IMR-90 (cell line): ENCODE data around the gene NEDD4L. TPM values are rescaled to one million over a fixed set of nuclear protein-coding genes. Genes with fewer than 3 reads are reported as not detected.

Experiments
- ATAC-seq: fragments of 200-7000 bp; cut with Tn5 transposase; 2 replicates; pipeline ENCODE4 v1.9.1; 2020; ENCODE audit warnings: low read depth, mild to moderate bottlenecking, moderate library complexity
- BruUV-seq: library from RNA; stranded (reverse); fragments of 400-500 nt; replicated peaks from 2 replicates; lab custom pipeline; 2021; lab: Mats Ljungman, UMichigan
- CTCF ChIA-PET: fragments of 300-600 bp; formaldehyde crosslinking; extraction: SDS; loops from one replicate; lab custom pipeline; 2021; ENCODE audit warnings: antibody characterized with exemption; lab: Yijun Ruan, JAX
- POLR2A ChIA-PET: fragments of 300-600 bp; sonication (Branson Sonifier 250); formaldehyde crosslinking; loops from one replicate; lab custom pipeline; 2022; ENCODE audit warnings: antibody characterized with exemption; ENCODE audit not compliant: unreplicated experiment; lab: Charles Lee
- DNase-seq: peaks from one replicate; pipeline ENCODE4 v3.0.0; 2013
- H2AFZ ChIP-seq: replicated peaks from 2 replicates; pipeline ENCODE3; 2013; ENCODE audit warnings: low read length, mild to moderate bottlenecking; ENCODE audit not compliant: poor library complexity
- H2AK5ac ChIP-seq: 2 replicates; pipeline ENCODE4 v1.6.1; 2013; ENCODE audit warnings: low read depth, low read length, inconsistent platforms
- H2AK9ac ChIP-seq: replicated peaks from 2 replicates; pipeline ENCODE3; 2013; ENCODE audit warnings: mild to moderate bottlenecking, low read depth, low read length, moderate library complexity; ENCODE audit not compliant: poor library complexity
- H2BK120ac ChIP-seq: 2 replicates; pipeline ENCODE4 v1.6.1; 2013; ENCODE audit warnings: low read depth, low read length, inconsistent platforms
- H2BK15ac ChIP-seq: 3 replicates; pipeline ENCODE4 v1.6.1; 2013; ENCODE audit warnings: low read depth, low read length, inconsistent platforms
- H2BK20ac ChIP-seq: 2 replicates; pipeline ENCODE4 v1.6.1; 2013; ENCODE audit warnings: low read depth, mild to moderate bottlenecking, inconsistent platforms, low read length, moderate library complexity
- H2BK5ac ChIP-seq: 2 replicates; pipeline ENCODE4 v1.6.1; 2013; ENCODE audit warnings: mild to moderate bottlenecking, low read depth, low read length, inconsistent platforms; ENCODE audit not compliant: poor library complexity, severe bottlenecking
- H3K14ac ChIP-seq: replicated peaks from 2 replicates; pipeline ENCODE4 v1.6.1; 2013; ENCODE audit warnings: low read depth, low read length, inconsistent platforms
- H3K18ac ChIP-seq: 2 replicates; pipeline ENCODE4 v1.6.1; 2013; ENCODE audit warnings: low read depth, low read length, control low read depth
- H3K23ac ChIP-seq: 2 replicates; pipeline ENCODE4 v1.6.1; 2013; ENCODE audit warnings: low read depth, low read length, inconsistent platforms
- H3K27ac ChIP-seq: 2 replicates; pipeline ENCODE4 v1.5.1; 2013; ENCODE audit warnings: mild to moderate bottlenecking, control low read depth, low read length; ENCODE audit not compliant: insufficient read depth
- H3K27me3 ChIP-seq: 2 replicates; pipeline ENCODE4 v1.6.1; 2013; ENCODE audit warnings: low read length; ENCODE audit not compliant: control insufficient read depth, insufficient read depth
- H3K36me3 ChIP-seq: 2 replicates; pipeline ENCODE4 v1.6.1; 2013; ENCODE audit warnings: low read length, mixed read lengths; ENCODE audit not compliant: control insufficient read depth, insufficient read depth
- H3K4ac ChIP-seq: 2 replicates; pipeline ENCODE4 v1.6.1; 2013; ENCODE audit warnings: low read depth, low read length, inconsistent platforms
- H3K4me1 ChIP-seq: 2 replicates; pipeline ENCODE4 v1.6.1; 2013; ENCODE audit warnings: low read length, mixed read lengths; ENCODE audit not compliant: control insufficient read depth, insufficient read depth
- H3K4me2 ChIP-seq: 2 replicates; pipeline ENCODE4 v1.6.1; 2013; ENCODE audit warnings: low read depth, mild to moderate bottlenecking, control low read depth, low read length, moderate library complexity
- H3K4me3 ChIP-seq: 2 replicates; pipeline ENCODE4 v1.5.1; 2013; ENCODE audit warnings: low read depth, mild to moderate bottlenecking, control low read depth, low read length, moderate library complexity; ENCODE audit not compliant: insufficient read depth
- H3K56ac ChIP-seq: 2 replicates; pipeline ENCODE4 v1.6.1; 2013; ENCODE audit warnings: low read length, inconsistent platforms; ENCODE audit not compliant: insufficient read depth; ENCODE audit errors: extremely low read depth
- H3K79me1 ChIP-seq, 2 experiments: 2 replicates each; pipeline ENCODE4 v1.6.1; 2013; ENCODE audit warnings: low read length in 2 of 2, inconsistent platforms in 1 of 2, low read depth in 1 of 2
- H3K9ac ChIP-seq: 2 replicates; pipeline ENCODE4 v1.6.1; 2013; ENCODE audit warnings: low read depth, low read length, control low read depth
- H3K9me1 ChIP-seq: 2 replicates; pipeline ENCODE4 v1.6.1; 2013; ENCODE audit warnings: low read length, inconsistent platforms; ENCODE audit not compliant: insufficient read depth
- H3K9me3 ChIP-seq: 2 replicates; pipeline ENCODE4 v1.6.1; 2013; ENCODE audit warnings: low read length; ENCODE audit not compliant: control insufficient read depth, insufficient read depth
- H4K20me1 ChIP-seq: 2 replicates; pipeline ENCODE4 v1.6.1; 2013; ENCODE audit warnings: low read length, inconsistent platforms; ENCODE audit not compliant: insufficient read depth
- H4K5ac ChIP-seq: 2 replicates; pipeline ENCODE4 v1.6.1; 2013; ENCODE audit warnings: mild to moderate bottlenecking, low read depth, low read length, control low read depth
- H4K8ac ChIP-seq, 2 experiments: 2 replicates each; pipeline ENCODE4 v1.6.1; 2013; ENCODE audit warnings: low read depth in 2 of 2, low read length in 2 of 2, control low read depth in 1 of 2, inconsistent platforms in 1 of 2
- H4K91ac ChIP-seq: 2 replicates; pipeline ENCODE4 v1.6.1; 2013; ENCODE audit warnings: low read depth, low read length, inconsistent platforms; ENCODE audit not compliant: insufficient read depth
- BHLHE40 ChIP-seq: fragments of 150-350 bp; IDR thresholded peaks from 2 replicates; pipeline ENCODE4 v1.6.1; 2016; ENCODE audit warnings: mild to moderate bottlenecking, low read depth, low read length
- CEBPB ChIP-seq: IDR thresholded peaks from 2 replicates; pipeline ENCODE4 v1.6.1; 2012; ENCODE audit warnings: low read depth, low read length, improper control_type of control experiment
- CHD1 ChIP-seq: IDR thresholded peaks from 2 replicates; pipeline ENCODE4 v1.6.1; 2012; ENCODE audit warnings: low read depth, low read length, improper control_type of control experiment
- FOS ChIP-seq: fragments of 150-350 bp; IDR thresholded peaks from 2 replicates; pipeline ENCODE4 v1.6.1; 2016; ENCODE audit warnings: low read depth, low read length
- MAFK ChIP-seq: IDR thresholded peaks from 2 replicates; pipeline ENCODE4 v1.6.1; 2012; ENCODE audit warnings: low read depth, low read length, improper control_type of control experiment
- MXI1 ChIP-seq: IDR thresholded peaks from 2 replicates; pipeline ENCODE4 v1.6.1; 2012; ENCODE audit warnings: low read depth, mild to moderate bottlenecking, low read length, moderate library complexity, borderline replicate concordance
- NFE2L2 ChIP-seq: fragments of 150-350 bp; IDR thresholded peaks from 2 replicates; pipeline ENCODE4 v1.6.1; 2016; ENCODE audit warnings: low read depth, mild to moderate bottlenecking, low read length
- POLR2A ChIP-seq: IDR thresholded peaks from 2 replicates; pipeline ENCODE4 v1.6.1; 2012; ENCODE audit warnings: mild to moderate bottlenecking, low read depth, low read length
- RAD21 ChIP-seq: IDR thresholded peaks from 2 replicates; pipeline ENCODE4 v1.6.1; 2012; ENCODE audit warnings: low read length, improper control_type of control experiment
- RCOR1 ChIP-seq: IDR thresholded peaks from 2 replicates; pipeline ENCODE4 v1.6.1; 2012; ENCODE audit warnings: mild to moderate bottlenecking, low read length, improper control_type of control experiment; ENCODE audit not compliant: insufficient replicate concordance
- RFX5 ChIP-seq: IDR thresholded peaks from 2 replicates; pipeline ENCODE4 v1.8.0; 2012; ENCODE audit warnings: low read depth, mild to moderate bottlenecking, low read length, moderate library complexity
- SMC3 ChIP-seq: fragments of 150-350 bp; IDR thresholded peaks from 2 replicates; pipeline ENCODE4 v1.6.1; 2016; ENCODE audit warnings: low read depth, mild to moderate bottlenecking, antibody characterized with exemption, low read length, moderate library complexity
- USF2 ChIP-seq: fragments of 150-350 bp; IDR thresholded peaks from 2 replicates; pipeline ENCODE4 v1.6.1; 2017; ENCODE audit warnings: mild to moderate bottlenecking, antibody characterized with exemption, low read length, low read depth
- WGBS, 2 experiments: methylation state at CpG; one replicate each; pipeline versions ENCODE4 v1.1.5 to v1.1.7; 2013; ENCODE audit warnings: missing lambda C conversion rate in 2 of 2; ENCODE audit not compliant: insufficient read length in 1 of 2; ENCODE audit errors: extremely low coverage in 2 of 2; 5-methylcytosine and 5-hydroxymethylcytosine counted together
- dilution Hi-C: fragments of 300-500 bp; cut with HindIII; formaldehyde crosslinking; loops from one replicate; pipeline ENCODE4 v1.14.3; 2018; ENCODE audit warnings: low sequenced_read_pairs; ENCODE audit not compliant: unreplicated experiment
- in situ Hi-C: fragments of 300-500 bp; cut with MboI; formaldehyde crosslinking; loops from 3 replicates; pipeline ENCODE4 v1.14.3; 2019; ENCODE audit warnings: low sequenced_read_pairs, inconsistent platforms, mixed read lengths
- intact Hi-C: fragments of 100-400 bp; cut with micrococcal nuclease; formaldehyde crosslinking; loops from 2 replicates; pipeline ENCODE4 v1.10.0; 2022
- polyA plus RNA-seq, 3 experiments: library from polyadenylated mRNA; depleted of rRNA; stranded (reverse); fragments of >200 nt; gene quantifications; 2 replicates each; pipeline ENCODE4 v1.2.3, GENCODE V29; 2012; ENCODE audit warnings: low replicate concordance in 1 of 3
- total RNA-seq: library from RNA; depleted of rRNA; stranded (reverse); fragments of >200 nt; gene quantifications from 2 replicates; pipeline ENCODE4 v1.2.3, GENCODE V29; 2012
- TF ChIP-seq, protein P1 (sequence below): conservative IDR thresholded peaks from 2 replicates; pipeline ENCODE4 v1.5.1; 2012; ENCODE audit warnings: mild to moderate bottlenecking, low read depth, low read length, improper control_type of control experiment
- TF ChIP-seq, protein P2 (sequence below): fragments of 150-350 bp; IDR thresholded peaks from 2 replicates; pipeline ENCODE4 v1.6.1; 2016; ENCODE audit warnings: low read depth, mild to moderate bottlenecking, low read length, moderate library complexity, borderline replicate concordance

Gene NEDD4L
- total and polyA plus RNA-seq, 2 of the 4 experiments (the other 2 are of a cell fraction), result 10.0 to 10.9 TPM

DNA sequence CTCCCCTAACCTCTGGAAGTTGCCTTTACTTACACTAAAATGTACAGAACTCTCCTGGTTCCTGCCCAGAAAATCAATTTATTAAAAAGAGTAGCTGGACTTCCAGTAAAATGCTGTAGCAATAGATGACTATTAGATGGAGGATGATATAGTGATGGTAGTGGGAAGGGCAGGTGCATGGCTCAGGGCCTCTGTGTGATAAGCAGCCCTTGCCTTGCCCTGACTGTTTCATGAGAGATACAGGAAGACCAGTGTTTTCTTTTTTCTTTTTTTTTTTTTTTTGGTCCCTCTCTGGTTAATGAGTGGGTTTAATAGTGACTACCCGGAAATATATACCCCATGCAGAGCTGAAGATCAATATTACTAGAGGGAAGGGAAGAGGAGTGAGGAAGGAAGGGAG lies 48.7 kb upstream of the NEDD4L start:
- Histone ChIP-seq H3K4me1 (no peaks in the 10 kb centered on the region), H3K9me3 (no peaks in the 10 kb centered on the region), H2AFZ (no peak overlapping the region), H4K5ac (no peak overlapping the region), H3K14ac (no peak overlapping the region), H2AK5ac (no peak overlapping the region), H3K18ac (no peak overlapping the region), H2BK15ac (no peak overlapping the region), H3K23ac (no peak overlapping the region), H3K9me1 (no peaks in the 10 kb centered on the region), H2AK9ac (no peak overlapping the region), H2BK5ac (no peak overlapping the region), H3K27ac (no peak overlapping the region), H3K36me3 (no peaks in the 10 kb centered on the region), H3K4me3 (no peak overlapping the region), H3K4ac (no peak overlapping the region), H4K8ac (no peak overlapping the region), H3K9ac (no peak overlapping the region), H3K4me2 (no peak overlapping the region), H2BK20ac (no peak overlapping the region), H2BK120ac (no peak overlapping the region), H3K27me3 (peaks cover 2% of the 10 kb centered on the region; the same call in 1 of the 2 replicates), H4K20me1 (no peaks in the 10 kb centered on the region), H3K79me1 (no peaks in the 10 kb centered on the region), H4K91ac (no peak overlapping the region), H3K56ac (no peak overlapping the region)
- POLR2A ChIA-PET, result no interaction called here
- WGBS, 2 experiments, result no CpG with 5 or more reads among the region's 1 CpG
- in situ Hi-C loops (no loop called here), intact Hi-C loops (no loop called here), dilution Hi-C loops (no loop called here)
- CTCF ChIA-PET, result no interaction called here
- DNase-seq (no peak), ATAC-seq (no peak)
- no peak for TF ChIP-seq RFX5
- no peak for TF ChIP-seq USF2
- no peak for TF ChIP-seq FOS
- TF ChIP-seq RCOR1, result no peak
- TF ChIP-seq, protein P1, sequence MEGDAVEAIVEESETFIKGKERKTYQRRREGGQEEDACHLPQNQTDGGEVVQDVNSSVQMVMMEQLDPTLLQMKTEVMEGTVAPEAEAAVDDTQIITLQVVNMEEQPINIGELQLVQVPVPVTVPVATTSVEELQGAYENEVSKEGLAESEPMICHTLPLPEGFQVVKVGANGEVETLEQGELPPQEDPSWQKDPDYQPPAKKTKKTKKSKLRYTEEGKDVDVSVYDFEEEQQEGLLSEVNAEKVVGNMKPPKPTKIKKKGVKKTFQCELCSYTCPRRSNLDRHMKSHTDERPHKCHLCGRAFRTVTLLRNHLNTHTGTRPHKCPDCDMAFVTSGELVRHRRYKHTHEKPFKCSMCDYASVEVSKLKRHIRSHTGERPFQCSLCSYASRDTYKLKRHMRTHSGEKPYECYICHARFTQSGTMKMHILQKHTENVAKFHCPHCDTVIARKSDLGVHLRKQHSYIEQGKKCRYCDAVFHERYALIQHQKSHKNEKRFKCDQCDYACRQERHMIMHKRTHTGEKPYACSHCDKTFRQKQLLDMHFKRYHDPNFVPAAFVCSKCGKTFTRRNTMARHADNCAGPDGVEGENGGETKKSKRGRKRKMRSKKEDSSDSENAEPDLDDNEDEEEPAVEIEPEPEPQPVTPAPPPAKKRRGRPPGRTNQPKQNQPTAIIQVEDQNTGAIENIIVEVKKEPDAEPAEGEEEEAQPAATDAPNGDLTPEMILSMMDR, result no peak
- no peak for TF ChIP-seq RAD21
- no peak for TF ChIP-seq POLR2A
- TF ChIP-seq MAFK, result no peak
- no peak for TF ChIP-seq MXI1
- TF ChIP-seq, protein P2, sequence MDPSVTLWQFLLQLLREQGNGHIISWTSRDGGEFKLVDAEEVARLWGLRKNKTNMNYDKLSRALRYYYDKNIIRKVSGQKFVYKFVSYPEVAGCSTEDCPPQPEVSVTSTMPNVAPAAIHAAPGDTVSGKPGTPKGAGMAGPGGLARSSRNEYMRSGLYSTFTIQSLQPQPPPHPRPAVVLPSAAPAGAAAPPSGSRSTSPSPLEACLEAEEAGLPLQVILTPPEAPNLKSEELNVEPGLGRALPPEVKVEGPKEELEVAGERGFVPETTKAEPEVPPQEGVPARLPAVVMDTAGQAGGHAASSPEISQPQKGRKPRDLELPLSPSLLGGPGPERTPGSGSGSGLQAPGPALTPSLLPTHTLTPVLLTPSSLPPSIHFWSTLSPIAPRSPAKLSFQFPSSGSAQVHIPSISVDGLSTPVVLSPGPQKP, result no peak
- no peak for TF ChIP-seq CEBPB
- no peak for TF ChIP-seq NFE2L2
- no peak for TF ChIP-seq CHD1
- TF ChIP-seq BHLHE40, result no peak
- TF ChIP-seq SMC3, result no peak
- BruUV-seq, result no TSS peak
